ENCODE data around the gene DOC2A.

DOC2A gene

GRCh38 chr16:29999605-30000004, 11.2 kb downstream of the DOC2A start:
- Histone ChIP-seq H3K9me3 (ENCODE audit: control insufficient read depth, low read length) (no peaks in the 10 kb centered on the region), H3K27me3 (ENCODE audit: control insufficient read depth, insufficient read depth, low read length) (no peaks in the 10 kb centered on the region), H2AFZ (no peak overlapping the region), H3K4me2 (ENCODE audit: low read length) (no peak overlapping the region), H3K4me1 (peaks cover 6% of the 10 kb centered on the region), H3K9ac (no peak overlapping the region), H3K4me3 (ENCODE audit: low read depth, low read length) (no peak overlapping the region), H3K36me3 (ENCODE audit: control insufficient read depth, insufficient read depth, low read length) (no peaks in the 10 kb centered on the region), H3K27ac (no peak overlapping the region), H3K79me2 (peaks cover 5% of the 10 kb centered on the region)
- TF ChIP-seq CTCF (IDR thresholded peaks at IDR 0.05) = no peak

- H2AFZ ChIP-seq = peak overlapping the region; percentile 99
- H3K79me2 ChIP-seq = peaks cover 5% of the 10 kb centered on the region
- H3K4me3 ChIP-seq (ENCODE audit: low read depth, low read length) = peak overlapping the region; percentile 90
- no peak overlapping the region for H3K27ac ChIP-seq
- H3K4me2 ChIP-seq (ENCODE audit: low read length) = peak overlapping the region; percentile 71
- H3K9me3 ChIP-seq (ENCODE audit: control insufficient read depth, low read length) = no peaks in the 10 kb centered on the region
- no peaks in the 10 kb centered on the region for H3K36me3 ChIP-seq (ENCODE audit: control insufficient read depth, insufficient read depth, low read length)
- no peak for TF ChIP-seq CTCF (IDR thresholded peaks at IDR 0.05)
- H3K9ac ChIP-seq = peak overlapping the region; percentile 4
- no peaks in the 10 kb centered on the region for H3K27me3 ChIP-seq (ENCODE audit: control insufficient read depth, insufficient read depth, low read length)
- peaks cover 10% of the 10 kb centered on the region for H3K4me1 ChIP-seq
These were observed 14.0 kb downstream of the DOC2A start for GRCh38 chr16:29996766-29997250.

- peaks cover 10% of the 10 kb centered on the region for H3K4me1 ChIP-seq
- peak within 1 kb of the TSS; percentile 90 for H3K4me3 ChIP-seq (ENCODE audit: low read depth, low read length)
- peak; percentile 9 for TF ChIP-seq CTCF (IDR thresholded peaks at IDR 0.05)
- peak within 1 kb of the TSS; percentile 71 for H3K4me2 ChIP-seq (ENCODE audit: low read length)
- no peaks in the 10 kb centered on the region for H3K9me3 ChIP-seq (ENCODE audit: control insufficient read depth, low read length)
- H2AFZ ChIP-seq = peak within 1 kb of the TSS; percentile 99
- peaks cover 5% of the 10 kb centered on the region for H3K79me2 ChIP-seq
- peak within 1 kb of the TSS; percentile 98 for H3K27ac ChIP-seq
- H3K36me3 ChIP-seq (ENCODE audit: control insufficient read depth, insufficient read depth, low read length) = no peaks in the 10 kb centered on the region
- peak within 1 kb of the TSS; percentile 88 for H3K9ac ChIP-seq
- no peaks in the 10 kb centered on the region for H3K27me3 ChIP-seq (ENCODE audit: control insufficient read depth, insufficient read depth, low read length)
These were observed 14.7 kb downstream of the DOC2A start, which contains the start of gene INO80E for GRCh38 chr16:29995911-29996765. Gene INO80E (plus strand): TSS chr16:29996241. CDS start chr16:29996311, 70 bp downstream.

GRCh38 chr16:29995324-29995910, 15.4 kb downstream of the DOC2A start, which contains the start of gene HIRIP3:
Gene HIRIP3 (minus strand): TSS chr16:29995617. CDS start chr16:29995605, 12 bp downstream.
- H3K27ac ChIP-seq = peak within 1 kb of the TSS; percentile 98
- peaks cover 10% of the 10 kb centered on the region for H3K4me1 ChIP-seq
- peak within 1 kb of the TSS; percentile 90 for H3K4me3 ChIP-seq (ENCODE audit: low read depth, low read length)
- peak within 1 kb of the TSS; percentile 71 for H3K4me2 ChIP-seq (ENCODE audit: low read length)
- no peaks in the 10 kb centered on the region for H3K36me3 ChIP-seq (ENCODE audit: control insufficient read depth, insufficient read depth, low read length)
- peak within 1 kb of the TSS; percentile 88 for H3K9ac ChIP-seq
- no peak for TF ChIP-seq CTCF (IDR thresholded peaks at IDR 0.05)
- no peaks in the 10 kb centered on the region for H3K9me3 ChIP-seq (ENCODE audit: control insufficient read depth, low read length)
- H3K27me3 ChIP-seq (ENCODE audit: control insufficient read depth, insufficient read depth, low read length) = no peaks in the 10 kb centered on the region
- H2AFZ ChIP-seq = peak within 1 kb of the TSS; percentile 99
- peaks cover 5% of the 10 kb centered on the region for H3K79me2 ChIP-seq
